HL-60 (cell line): Measurements from ENCODE around the gene TM7SF3.

Experiments
- GABPA ChIP-seq: IDR thresholded peaks from 2 replicates; pipeline ENCODE4 v1.6.1; 2012; ENCODE audit warnings: low read depth
- POLR2AphosphoS5 ChIP-seq: IDR thresholded peaks from 2 replicates; pipeline ENCODE4 v1.6.1; 2012; ENCODE audit warnings: low read depth
- TF ChIP-seq, protein P1 (sequence below): IDR thresholded peaks from one replicate; pipeline ENCODE4 v1.5.1; 2011; ENCODE audit warnings: low read length, control low read depth, inconsistent platforms; ENCODE audit not compliant: insufficient read depth
- TF ChIP-seq, protein P2 (sequence below): IDR thresholded peaks from 2 replicates; pipeline ENCODE4 v1.6.1; 2012; ENCODE audit warnings: low read depth; ENCODE audit not compliant: insufficient replicate concordance

DNA sequence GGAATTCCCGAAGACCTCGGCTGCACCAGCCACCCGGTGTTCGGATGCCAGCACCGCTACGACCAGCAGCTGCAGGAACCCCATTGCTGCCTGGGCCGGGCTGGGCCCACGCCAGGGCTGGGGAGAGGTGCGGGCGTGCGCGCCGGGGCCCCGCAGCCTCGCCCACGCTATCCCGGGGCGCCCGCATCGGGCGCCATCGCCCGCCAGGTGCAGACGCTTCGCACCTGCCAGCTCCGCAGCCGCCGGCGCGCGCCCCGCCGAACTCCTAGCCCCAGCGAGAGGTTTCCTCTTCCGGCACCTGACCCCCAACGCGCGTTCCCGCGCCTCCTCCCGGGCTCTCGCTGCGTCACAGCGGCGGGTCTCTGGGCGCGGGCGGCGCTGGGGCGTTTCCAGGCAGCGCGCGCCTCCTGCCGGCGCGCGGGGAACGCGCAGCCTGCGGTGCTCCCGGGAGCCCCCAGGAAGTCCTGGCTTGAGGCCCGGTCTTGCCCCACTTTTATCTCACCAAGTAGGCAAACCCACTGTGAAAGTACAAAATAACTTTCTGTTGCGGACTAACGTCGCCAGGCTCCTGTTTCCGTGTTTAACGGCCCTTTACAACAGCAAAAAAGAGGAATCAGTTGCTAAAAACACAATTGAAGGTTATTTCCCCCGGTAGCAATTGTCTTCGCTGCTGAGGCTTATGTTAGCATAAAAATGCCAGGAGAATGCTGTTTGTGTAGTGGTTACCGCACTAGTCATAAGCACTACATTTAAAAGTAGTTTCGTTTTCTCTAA, at the start of gene TM7SF3:
- TF ChIP-seq, protein P1, sequence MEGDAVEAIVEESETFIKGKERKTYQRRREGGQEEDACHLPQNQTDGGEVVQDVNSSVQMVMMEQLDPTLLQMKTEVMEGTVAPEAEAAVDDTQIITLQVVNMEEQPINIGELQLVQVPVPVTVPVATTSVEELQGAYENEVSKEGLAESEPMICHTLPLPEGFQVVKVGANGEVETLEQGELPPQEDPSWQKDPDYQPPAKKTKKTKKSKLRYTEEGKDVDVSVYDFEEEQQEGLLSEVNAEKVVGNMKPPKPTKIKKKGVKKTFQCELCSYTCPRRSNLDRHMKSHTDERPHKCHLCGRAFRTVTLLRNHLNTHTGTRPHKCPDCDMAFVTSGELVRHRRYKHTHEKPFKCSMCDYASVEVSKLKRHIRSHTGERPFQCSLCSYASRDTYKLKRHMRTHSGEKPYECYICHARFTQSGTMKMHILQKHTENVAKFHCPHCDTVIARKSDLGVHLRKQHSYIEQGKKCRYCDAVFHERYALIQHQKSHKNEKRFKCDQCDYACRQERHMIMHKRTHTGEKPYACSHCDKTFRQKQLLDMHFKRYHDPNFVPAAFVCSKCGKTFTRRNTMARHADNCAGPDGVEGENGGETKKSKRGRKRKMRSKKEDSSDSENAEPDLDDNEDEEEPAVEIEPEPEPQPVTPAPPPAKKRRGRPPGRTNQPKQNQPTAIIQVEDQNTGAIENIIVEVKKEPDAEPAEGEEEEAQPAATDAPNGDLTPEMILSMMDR = peak; percentile 82
- peak; percentile 65 for TF ChIP-seq POLR2AphosphoS5
- TF ChIP-seq, protein P2, sequence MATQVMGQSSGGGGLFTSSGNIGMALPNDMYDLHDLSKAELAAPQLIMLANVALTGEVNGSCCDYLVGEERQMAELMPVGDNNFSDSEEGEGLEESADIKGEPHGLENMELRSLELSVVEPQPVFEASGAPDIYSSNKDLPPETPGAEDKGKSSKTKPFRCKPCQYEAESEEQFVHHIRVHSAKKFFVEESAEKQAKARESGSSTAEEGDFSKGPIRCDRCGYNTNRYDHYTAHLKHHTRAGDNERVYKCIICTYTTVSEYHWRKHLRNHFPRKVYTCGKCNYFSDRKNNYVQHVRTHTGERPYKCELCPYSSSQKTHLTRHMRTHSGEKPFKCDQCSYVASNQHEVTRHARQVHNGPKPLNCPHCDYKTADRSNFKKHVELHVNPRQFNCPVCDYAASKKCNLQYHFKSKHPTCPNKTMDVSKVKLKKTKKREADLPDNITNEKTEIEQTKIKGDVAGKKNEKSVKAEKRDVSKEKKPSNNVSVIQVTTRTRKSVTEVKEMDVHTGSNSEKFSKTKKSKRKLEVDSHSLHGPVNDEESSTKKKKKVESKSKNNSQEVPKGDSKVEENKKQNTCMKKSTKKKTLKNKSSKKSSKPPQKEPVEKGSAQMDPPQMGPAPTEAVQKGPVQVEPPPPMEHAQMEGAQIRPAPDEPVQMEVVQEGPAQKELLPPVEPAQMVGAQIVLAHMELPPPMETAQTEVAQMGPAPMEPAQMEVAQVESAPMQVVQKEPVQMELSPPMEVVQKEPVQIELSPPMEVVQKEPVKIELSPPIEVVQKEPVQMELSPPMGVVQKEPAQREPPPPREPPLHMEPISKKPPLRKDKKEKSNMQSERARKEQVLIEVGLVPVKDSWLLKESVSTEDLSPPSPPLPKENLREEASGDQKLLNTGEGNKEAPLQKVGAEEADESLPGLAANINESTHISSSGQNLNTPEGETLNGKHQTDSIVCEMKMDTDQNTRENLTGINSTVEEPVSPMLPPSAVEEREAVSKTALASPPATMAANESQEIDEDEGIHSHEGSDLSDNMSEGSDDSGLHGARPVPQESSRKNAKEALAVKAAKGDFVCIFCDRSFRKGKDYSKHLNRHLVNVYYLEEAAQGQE = peak; percentile 44
- peak; percentile 43; the same call in 1 of the 2 replicates for TF ChIP-seq GABPA
